Common myeloid progenitor, CD34-positive (primary cell): ENCODE data around the gene ARL16.

Experiments
- CTCF ChIA-PET: fragments of 350-600 bp; sonication (Branson Sonifier 250); formaldehyde crosslinking; loops from one replicate; lab custom pipeline; 2021; ENCODE audit warnings: antibody characterized with exemption; lab: Charles Lee
- POLR2A ChIA-PET: fragments of 350-600 bp; sonication (Branson Sonifier 250); formaldehyde crosslinking; loops from one replicate; lab custom pipeline; 2021; ENCODE audit warnings: antibody characterized with exemption; lab: Charles Lee
- DNase-seq, 3 donors: peaks; one replicate each; pipeline versions ENCODE4 v3.0.0 to v3.0.0-alpha.2; 2013
- H3K27ac ChIP-seq, 2 experiments: 1 replicate in 1 of 2; 2 replicates in 1 of 2; pipeline ENCODE4 v1.7.0; 2013; ENCODE audit warnings: inconsistent platforms in 2 of 2, low read length in 2 of 2, mild to moderate bottlenecking in 2 of 2, low read depth in 1 of 2, moderate library complexity in 1 of 2; ENCODE audit not compliant: severe bottlenecking in 2 of 2, insufficient read depth in 1 of 2, poor library complexity in 1 of 2
- H3K27me3 ChIP-seq, 5 experiments: replicated peaks in 2 of 5; 1 replicate in 3 of 5; 2 replicates in 2 of 5; pipeline versions ENCODE4 v1.6.1 to v1.7.0; 2013; ENCODE audit warnings: low read length in 4 of 5, mild to moderate bottlenecking in 2 of 5, moderate library complexity in 2 of 5, inconsistent platforms in 1 of 5; ENCODE audit not compliant: insufficient read depth in 5 of 5, control insufficient read depth in 4 of 5
- H3K36me3 ChIP-seq, 4 experiments: 1 replicate in 2 of 4; 2 replicates in 2 of 4; pipeline versions ENCODE4 v1.6.1 to v1.7.0; 2013; ENCODE audit warnings: low read length in 3 of 4, control low read depth in 1 of 4, mild to moderate bottlenecking in 1 of 4; ENCODE audit not compliant: control insufficient read depth in 4 of 4, insufficient read depth in 4 of 4
- H3K4me1 ChIP-seq, 4 experiments: 1 replicate in 3 of 4; 2 replicates in 1 of 4; pipeline versions ENCODE4 v1.6.1 to v1.7.1; 2013; ENCODE audit warnings: low read length in 3 of 4, mild to moderate bottlenecking in 3 of 4, control low read depth in 1 of 4, inconsistent platforms in 1 of 4, moderate library complexity in 1 of 4; ENCODE audit not compliant: control insufficient read depth in 4 of 4, insufficient read depth in 4 of 4; ENCODE audit errors: control extremely low read depth in 1 of 4
- H3K4me3 ChIP-seq, 7 experiments: 1 replicate in 4 of 7; 2 replicates in 3 of 7; pipeline versions ENCODE4 v1.5.1 to v1.7.0; 2013; ENCODE audit warnings: mild to moderate bottlenecking in 7 of 7, low read length in 6 of 7, moderate library complexity in 6 of 7, inconsistent platforms in 2 of 7, low read depth in 2 of 7, control low read depth in 1 of 7; ENCODE audit not compliant: insufficient read depth in 4 of 7, control insufficient read depth in 1 of 7; ENCODE audit errors: extremely low read depth in 1 of 7
- H3K9me3 ChIP-seq, 5 experiments: 1 replicate in 4 of 5; 2 replicates in 1 of 5; pipeline versions ENCODE4 v1.6.1 to v1.7.1; 2013; ENCODE audit warnings: low read length in 4 of 5, mild to moderate bottlenecking in 2 of 5, inconsistent platforms in 1 of 5, low read depth in 1 of 5, moderate library complexity in 1 of 5; ENCODE audit not compliant: control insufficient read depth in 4 of 5, insufficient read depth in 2 of 5; ENCODE audit errors: control extremely low read depth in 1 of 5
- WGBS: methylation state at CpG from one replicate; pipeline ENCODE4 v1.1.5; 2013; ENCODE audit not compliant: insufficient coverage; 5-methylcytosine and 5-hydroxymethylcytosine counted together

ARL16 gene

DNA sequence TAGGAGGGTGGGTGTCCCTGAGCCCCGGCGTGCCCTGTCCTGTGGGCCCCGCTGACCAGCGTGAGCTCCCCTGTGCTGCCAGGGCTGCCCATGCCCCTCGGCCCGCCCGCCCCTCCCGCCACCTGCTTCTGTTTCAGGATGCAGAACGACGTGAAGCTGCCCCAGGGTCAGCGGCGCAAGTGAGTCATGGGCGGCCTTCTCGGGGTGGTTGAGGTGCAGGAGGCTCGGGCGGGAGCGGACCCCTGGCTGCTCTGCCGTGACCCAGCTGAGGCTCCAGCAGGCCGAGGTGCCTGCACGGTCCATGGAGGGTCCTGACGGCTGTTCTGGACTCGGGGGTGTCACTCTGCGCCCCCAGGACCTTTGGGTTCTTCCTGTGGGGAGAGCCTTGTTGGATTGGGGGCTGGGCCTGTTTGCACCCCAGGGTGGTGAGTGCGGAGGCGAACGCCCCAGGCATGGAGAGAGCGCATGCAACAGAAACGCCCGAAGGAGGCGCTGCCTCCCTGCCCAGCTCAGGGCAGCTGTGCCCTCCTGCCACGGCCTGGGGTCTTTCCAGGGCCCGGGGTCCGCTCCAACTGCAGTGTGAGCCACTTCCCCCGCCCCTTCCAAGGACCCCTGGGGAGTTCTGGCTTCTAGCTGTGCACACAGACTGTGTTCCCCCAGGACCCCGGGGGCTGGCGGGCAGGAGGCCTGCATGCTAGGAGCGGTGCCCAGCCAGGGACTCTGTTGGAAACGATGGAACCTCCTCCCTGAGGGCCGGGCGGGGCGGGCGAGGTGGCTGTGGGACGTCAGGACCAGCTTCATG lies 32.5 kb upstream of the ARL16 start:
- H3K4me3 ChIP-seq, result no peak overlapping the region
- no peaks in the 10 kb centered on the region for H3K9me3 ChIP-seq
- H3K27me3 ChIP-seq, result no peaks in the 10 kb centered on the region
- CTCF ChIA-PET, result interaction anchor here (1.3 kb wide), 1 partner anchor 9 kb away, joined by 3 read pairs; no protein-coding TSS in a partner anchor
- peaks cover 0 to 26% (median 3%) of the 10 kb centered on the region in 4 experiments for H3K36me3 ChIP-seq
- H3K27ac ChIP-seq, result no peak overlapping the region
- POLR2A ChIA-PET, result no interaction called here
- 97% methylated on average over 36 of the region's 43 CpGs for WGBS
- no peak for DNase-seq
- peaks cover 0 to 33% (median 21%) of the 10 kb centered on the region in 4 experiments for H3K4me1 ChIP-seq

DNA sequence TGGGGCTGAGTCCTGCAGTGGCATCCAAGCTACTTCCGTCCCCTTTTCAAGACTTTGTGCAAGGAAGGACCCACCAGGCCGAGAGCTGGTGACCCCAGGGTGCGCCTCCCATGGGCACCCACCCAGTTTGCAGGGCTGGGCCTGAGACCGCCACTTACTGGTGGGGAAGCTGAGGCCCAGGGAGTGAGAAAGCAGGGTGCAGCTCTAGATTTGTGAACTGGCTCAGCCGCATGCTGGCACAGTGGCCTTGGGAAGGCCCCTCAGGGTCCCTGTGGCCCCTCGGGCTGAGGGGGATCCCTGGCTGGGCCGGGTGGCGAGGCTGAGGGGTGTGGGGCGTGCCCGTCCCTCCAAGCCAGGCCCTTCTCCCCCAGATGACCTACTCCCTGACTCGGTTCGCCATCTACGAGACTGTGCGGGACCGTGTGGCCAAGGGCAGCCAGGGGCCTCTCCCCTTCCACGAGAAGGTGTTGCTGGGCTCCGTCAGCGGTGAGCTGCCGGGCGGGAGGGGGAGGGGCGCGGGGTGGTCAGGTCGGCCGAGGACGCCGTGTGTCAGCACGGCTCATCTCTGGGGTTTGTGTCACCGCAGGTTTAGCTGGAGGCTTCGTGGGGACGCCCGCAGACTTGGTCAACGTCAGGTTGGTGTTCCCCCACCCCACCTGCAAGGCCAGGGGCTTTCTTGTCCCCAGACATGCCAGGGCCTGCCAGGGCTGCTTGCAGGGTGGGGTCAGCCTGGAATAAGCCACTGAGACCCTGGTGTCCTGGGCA lies 31.7 kb upstream of the ARL16 start:
- H3K36me3 ChIP-seq, result peaks cover 0 to 26% (median 3%) of the 10 kb centered on the region in 4 experiments
- ChIA-PET POLR2A (interaction anchor here (0.7 kb wide), 1 partner anchor 9 kb away, joined by 3 read pairs; no protein-coding TSS in a partner anchor), CTCF (interaction anchor here (0.8 to 1.1 kb wide), 2 partner anchors 13 to 40 kb away, joined by 3 to 5 read pairs; no protein-coding TSS in a partner anchor)
- H3K4me1 ChIP-seq, result peaks cover 0 to 37% (median 28%) of the 10 kb centered on the region in 4 experiments
- no peak overlapping the region for H3K4me3 ChIP-seq
- no peak for DNase-seq
- 98% methylated on average over 28 of the region's 32 CpGs for WGBS
- H3K27ac ChIP-seq, result no peak overlapping the region
- no peaks in the 10 kb centered on the region for H3K27me3 ChIP-seq
- H3K9me3 ChIP-seq, result no peaks in the 10 kb centered on the region

DNA sequence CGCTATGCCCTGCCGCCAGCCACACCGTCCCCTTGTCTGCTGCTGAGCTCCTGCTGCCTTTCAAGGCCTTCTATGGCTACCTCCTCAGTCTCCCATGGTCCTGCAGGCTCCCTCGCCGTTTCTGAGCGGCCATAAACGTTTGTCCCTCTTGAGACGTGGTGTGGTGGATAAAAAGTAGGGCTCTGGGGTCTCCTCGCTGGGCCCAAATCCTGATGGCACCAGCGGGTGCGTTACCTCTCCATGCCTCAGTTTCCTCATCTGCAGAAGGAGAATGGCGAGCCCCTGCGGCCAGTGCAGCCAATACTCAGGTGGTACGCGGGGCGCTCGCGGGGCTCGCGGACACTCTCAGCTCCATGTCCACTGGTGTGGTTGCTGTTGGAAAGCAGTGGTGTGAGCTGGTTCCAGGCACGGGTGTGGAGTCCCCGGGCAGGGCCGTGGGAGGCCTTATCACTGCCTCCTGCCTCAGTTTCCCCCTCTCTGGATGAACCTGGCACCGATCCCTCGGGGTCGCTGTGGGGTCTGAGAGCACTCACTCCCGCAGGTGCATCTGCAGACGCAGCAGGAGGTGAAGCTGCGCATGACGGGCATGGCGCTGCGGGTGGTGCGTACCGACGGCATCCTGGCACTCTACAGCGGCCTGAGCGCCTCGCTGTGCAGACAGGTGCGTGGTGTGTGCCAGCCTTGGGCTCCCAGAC lies 31.0 kb upstream of the ARL16 start:
- no peaks in the 10 kb centered on the region for H3K27me3 ChIP-seq
- H3K27ac ChIP-seq, result no peak overlapping the region
- no peak overlapping the region for H3K4me3 ChIP-seq
- peaks cover 0 to 43% (median 34%) of the 10 kb centered on the region in 4 experiments for H3K4me1 ChIP-seq
- no peaks in the 10 kb centered on the region for H3K9me3 ChIP-seq
- peaks cover 0 to 22% (median 3%) of the 10 kb centered on the region in 4 experiments for H3K36me3 ChIP-seq
- CTCF ChIA-PET, result interaction anchor here (0.8 to 1.1 kb wide), 2 partner anchors 12 to 39 kb away, joined by 3 to 5 read pairs; no protein-coding TSS in a partner anchor
- POLR2A ChIA-PET, result interaction anchor here (0.6 to 0.7 kb wide), 2 partner anchors 8 to 145 kb away, joined by 3 read pairs; no protein-coding TSS in a partner anchor
- WGBS, result 96% methylated on average over 32 of the region's 39 CpGs
- DNase-seq, result no peak

DNA sequence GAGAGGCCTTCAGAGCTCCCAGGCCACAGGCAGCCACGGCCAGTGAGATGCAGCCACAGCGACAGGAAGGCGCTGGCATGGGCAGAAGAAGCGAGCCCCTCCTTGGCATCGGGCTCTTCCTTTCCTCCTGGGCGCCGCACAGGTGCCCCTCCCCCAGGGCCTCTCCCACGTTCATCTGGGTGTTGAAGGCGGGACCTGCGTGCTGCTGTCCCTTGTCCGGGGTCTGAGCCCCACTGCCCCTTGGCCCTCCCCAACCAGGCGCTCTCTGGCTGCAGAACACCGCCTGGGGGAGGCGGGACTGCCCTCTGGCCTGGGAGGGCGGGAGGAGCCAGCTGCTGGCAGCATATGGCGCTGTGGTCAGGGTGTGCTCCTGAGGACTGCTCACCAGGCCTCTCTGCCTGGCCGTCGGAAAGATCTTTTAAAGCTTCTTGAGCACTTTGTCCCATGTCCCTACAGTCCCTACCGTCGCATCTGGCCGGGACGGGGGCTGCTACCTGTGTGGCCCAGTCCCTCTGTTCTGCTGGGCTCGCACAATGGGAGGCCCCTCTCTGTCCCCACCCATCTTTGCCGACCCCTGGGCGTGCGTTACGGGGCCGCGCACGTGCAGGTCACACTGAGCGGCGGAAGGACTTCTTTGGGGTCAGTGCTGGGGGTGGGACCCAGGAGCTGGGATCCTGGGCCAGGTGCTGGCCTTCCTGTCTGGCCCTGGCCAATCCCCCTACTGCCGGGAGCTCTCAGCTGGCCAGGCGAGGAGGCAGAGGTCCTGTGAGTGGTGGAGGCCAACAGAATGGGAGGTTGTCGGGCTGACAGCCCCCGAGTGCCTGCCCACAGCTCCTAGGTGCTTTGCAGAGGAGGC lies 30.2 kb upstream of the ARL16 start:
- ChIA-PET POLR2A (interaction anchor here (0.6 kb wide), 1 partner anchor 146 kb away, joined by 3 read pairs; no protein-coding TSS in a partner anchor), CTCF (interaction anchor here (0.7 to 1.2 kb wide), 4 partner anchors 8 to 43 kb away, joined by 3 to 8 read pairs (median 4); no protein-coding TSS in a partner anchor)
- peaks cover 0 to 43% (median 34%) of the 10 kb centered on the region in 4 experiments for H3K4me1 ChIP-seq
- DNase-seq, result no peak
- H3K27ac ChIP-seq, result no peak overlapping the region
- no peaks in the 10 kb centered on the region for H3K9me3 ChIP-seq
- WGBS, result 91% methylated on average over 29 of the region's 36 CpGs
- H3K27me3 ChIP-seq, result no peaks in the 10 kb centered on the region
- peak overlapping the region in 1 of 7 experiments; percentile 74 for H3K4me3 ChIP-seq
- H3K36me3 ChIP-seq, result peaks cover 0 to 24% (median 2%) of the 10 kb centered on the region in 4 experiments

DNA sequence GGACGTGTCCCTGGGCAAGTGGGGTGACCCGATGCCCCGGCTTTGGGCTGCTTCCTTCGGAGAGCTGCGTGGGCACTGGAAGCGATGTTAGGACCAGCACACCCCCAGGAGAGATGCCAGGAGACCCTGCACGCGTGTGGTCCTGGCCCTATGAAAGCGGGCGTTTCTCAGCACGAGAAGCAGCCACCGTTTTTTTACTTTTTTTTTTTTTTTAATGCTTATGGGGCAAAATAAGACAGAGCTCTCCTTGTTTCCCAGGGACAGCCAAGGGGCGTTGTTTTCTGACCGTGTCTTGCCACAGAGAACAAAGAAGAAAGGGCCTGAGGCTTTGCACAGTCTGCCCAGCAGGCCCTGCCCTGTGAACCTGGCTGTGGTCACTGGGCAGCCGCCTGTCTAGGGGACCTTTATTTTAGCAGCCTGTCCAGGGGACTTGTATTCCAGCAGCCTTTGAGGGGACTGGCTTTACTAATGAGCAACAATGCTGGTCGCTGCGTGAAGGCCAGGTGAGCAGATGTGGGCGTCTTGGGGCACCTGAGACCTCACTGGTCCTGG lies 29.5 kb upstream of the ARL16 start:
- no peak for DNase-seq
- ChIA-PET POLR2A (no interaction called here), CTCF (interaction anchor here (0.7 to 1.2 kb wide), 3 partner anchors 8 to 42 kb away, joined by 3 to 8 read pairs (median 3); no protein-coding TSS in a partner anchor)
- Histone ChIP-seq H3K4me1 (peaks cover 0 to 43% (median 34%) of the 10 kb centered on the region in 4 experiments), H3K27me3 (no peaks in the 10 kb centered on the region), H3K36me3 (peaks cover 0 to 31% (median 4%) of the 10 kb centered on the region in 4 experiments), H3K9me3 (no peaks in the 10 kb centered on the region), H3K4me3 (peak overlapping the region in 4 of 7 experiments; percentile 60 to 74 (median 72)), H3K27ac (peak overlapping the region in 1 of 2 experiments; percentile 14)
- WGBS, result 74% methylated on average over 18 of the region's 18 CpGs
